ENCODE results near the gene CDH23.

DNA sequence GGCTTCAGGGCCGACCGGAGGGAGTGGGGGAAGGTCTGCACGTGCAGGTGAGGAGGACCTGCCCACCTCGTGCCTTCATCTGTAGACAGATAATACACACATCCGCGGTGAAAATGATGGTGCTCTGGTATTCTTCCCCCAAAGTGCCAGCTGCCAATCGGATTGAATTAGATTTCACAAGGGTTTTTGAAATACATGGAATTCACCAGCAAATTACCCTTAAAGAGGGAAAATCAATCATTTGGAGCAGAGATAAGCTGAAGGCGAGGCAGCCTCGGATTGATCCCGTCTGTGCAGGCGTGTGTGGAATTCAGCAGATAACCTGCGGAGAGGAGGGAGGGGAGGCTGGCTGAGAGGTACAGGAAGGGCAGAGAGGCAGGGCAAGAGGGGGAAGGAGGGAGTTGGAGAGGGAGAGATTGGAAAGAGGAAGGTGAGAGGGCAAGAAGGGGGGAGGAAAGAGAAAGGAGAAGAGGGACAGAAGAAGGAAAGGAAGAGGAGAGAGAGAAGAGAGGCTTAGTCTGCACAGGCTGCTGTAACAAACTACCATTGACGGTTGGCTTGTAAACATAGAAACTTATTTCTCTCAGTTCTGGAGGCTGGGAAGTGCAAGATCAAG is 238.6 kb downstream of the CDH23 start:
- TF ChIP-seq, protein P1, sequence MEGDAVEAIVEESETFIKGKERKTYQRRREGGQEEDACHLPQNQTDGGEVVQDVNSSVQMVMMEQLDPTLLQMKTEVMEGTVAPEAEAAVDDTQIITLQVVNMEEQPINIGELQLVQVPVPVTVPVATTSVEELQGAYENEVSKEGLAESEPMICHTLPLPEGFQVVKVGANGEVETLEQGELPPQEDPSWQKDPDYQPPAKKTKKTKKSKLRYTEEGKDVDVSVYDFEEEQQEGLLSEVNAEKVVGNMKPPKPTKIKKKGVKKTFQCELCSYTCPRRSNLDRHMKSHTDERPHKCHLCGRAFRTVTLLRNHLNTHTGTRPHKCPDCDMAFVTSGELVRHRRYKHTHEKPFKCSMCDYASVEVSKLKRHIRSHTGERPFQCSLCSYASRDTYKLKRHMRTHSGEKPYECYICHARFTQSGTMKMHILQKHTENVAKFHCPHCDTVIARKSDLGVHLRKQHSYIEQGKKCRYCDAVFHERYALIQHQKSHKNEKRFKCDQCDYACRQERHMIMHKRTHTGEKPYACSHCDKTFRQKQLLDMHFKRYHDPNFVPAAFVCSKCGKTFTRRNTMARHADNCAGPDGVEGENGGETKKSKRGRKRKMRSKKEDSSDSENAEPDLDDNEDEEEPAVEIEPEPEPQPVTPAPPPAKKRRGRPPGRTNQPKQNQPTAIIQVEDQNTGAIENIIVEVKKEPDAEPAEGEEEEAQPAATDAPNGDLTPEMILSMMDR (optimal IDR thresholded peaks at IDR 0.05 in 1 of 3, IDR thresholded peaks at IDR 0.05 in 1 of 3, conservative IDR thresholded peaks at IDR 0.05 in 1 of 3; ENCODE audit: extremely low read depth in 1 of 3, insufficient read depth in 2 of 3, low read length in 3 of 3), result no peak
- TF ChIP-seq EZH2 (IDR thresholded peaks at IDR 0.05; ENCODE audit: low read length), result no peak
